Measurements from ENCODE around the gene HELB.

GRCh38 chr12:66288121-66288520 is 14.2 kb upstream of the HELB start:
- TF ChIP-seq CTCF (IDR thresholded peaks at IDR 0.05; ENCODE audit: insufficient read depth, low read depth, low read length) (no peak), EZH2 (IDR thresholded peaks at IDR 0.05; ENCODE audit: insufficient read depth, low read length) (no peak)
